ENCODE data around the gene SNTG2. TPM values are rescaled to one million over a fixed set of nuclear protein-coding genes. Genes with fewer than 3 reads are reported as not detected.
A peak's percentile ranks its signal among the peaks of the same experiment; 100 is the strongest.
"Not testable (repeated sequence)": the region's sequence is repeated elsewhere in the genome, so short reads cannot be mapped to it uniquely, and the experiment has no call there.

SNTG2 gene
- not detected for total RNA-seq

GRCh38 chr2:950080-950966 is at the start of gene SNTG2:
TSS of gene SNTG2 (plus strand) at chr2:950849. CDS start at chr2:950997, 148 bp downstream.
- DNase-seq (ENCODE audit: low read depth in 2 of 3, low spot score in 2 of 3) = peak in 1 of 3 donors; percentile 23

- no peak for DNase-seq (ENCODE audit: low read depth in 2 of 3, low spot score in 2 of 3)
These were observed 48.1 kb upstream of the SNTG2 start for GRCh38 chr2:902584-902983.

- no peak for DNase-seq (ENCODE audit: low read depth in 2 of 3, low spot score in 2 of 3)
These were observed 47.3 kb upstream of the SNTG2 start for GRCh38 chr2:903223-903900.

GRCh38 chr2:904246-905024 is 46.2 kb upstream of the SNTG2 start:
- DNase-seq (ENCODE audit: low read depth in 2 of 3, low spot score in 2 of 3) = no peak

- no peak for DNase-seq (ENCODE audit: low read depth in 2 of 3, low spot score in 2 of 3)
These were observed 45.4 kb upstream of the SNTG2 start for GRCh38 chr2:905091-905832.

- no peak for DNase-seq (ENCODE audit: low read depth in 2 of 3, low spot score in 2 of 3)
These were observed 44.9 kb upstream of the SNTG2 start for GRCh38 chr2:905833-906140.

- no peak for DNase-seq (ENCODE audit: low read depth in 2 of 3, low spot score in 2 of 3)
These were observed 42.9 kb upstream of the SNTG2 start for GRCh38 chr2:907706-908105.

GRCh38 chr2:908568-908967 is 42.1 kb upstream of the SNTG2 start:
- no peak for DNase-seq (ENCODE audit: low read depth in 2 of 3, low spot score in 2 of 3)

GRCh38 chr2:909764-910379 is 40.8 kb upstream of the SNTG2 start:
- not testable (repeated sequence) for DNase-seq (ENCODE audit: low read depth in 2 of 3, low spot score in 2 of 3)

GRCh38 chr2:910698-911097 is 40.0 kb upstream of the SNTG2 start:
- DNase-seq (ENCODE audit: low read depth in 2 of 3, low spot score in 2 of 3) = no peak

- no peak for DNase-seq (ENCODE audit: low read depth in 2 of 3, low spot score in 2 of 3)
These were observed 34.7 kb upstream of the SNTG2 start for GRCh38 chr2:915979-916378.

- DNase-seq (ENCODE audit: low read depth in 2 of 3, low spot score in 2 of 3) = no peak
These were observed 33.7 kb upstream of the SNTG2 start for GRCh38 chr2:916935-917334.

GRCh38 chr2:919672-920071 is 31.0 kb upstream of the SNTG2 start:
- no peak for DNase-seq (ENCODE audit: low read depth in 2 of 3, low spot score in 2 of 3)

GRCh38 chr2:920573-920972 is 30.1 kb upstream of the SNTG2 start:
- no peak for DNase-seq (ENCODE audit: low read depth in 2 of 3, low spot score in 2 of 3)

- DNase-seq (ENCODE audit: low read depth in 2 of 3, low spot score in 2 of 3) = no peak
These were observed 29.6 kb upstream of the SNTG2 start for GRCh38 chr2:920999-921398.

GRCh38 chr2:922185-922584 is 28.5 kb upstream of the SNTG2 start:
- DNase-seq (ENCODE audit: low read depth in 2 of 3, low spot score in 2 of 3) = no peak

- no peak for DNase-seq (ENCODE audit: low read depth in 2 of 3, low spot score in 2 of 3)
These were observed 26.6 kb upstream of the SNTG2 start for GRCh38 chr2:923832-924601.

- DNase-seq (ENCODE audit: low read depth in 2 of 3, low spot score in 2 of 3) = no peak
These were observed 25.9 kb upstream of the SNTG2 start for GRCh38 chr2:924701-925100.

GRCh38 chr2:925309-925708 is 25.3 kb upstream of the SNTG2 start:
- DNase-seq (ENCODE audit: low read depth in 2 of 3, low spot score in 2 of 3) = no peak

- no peak for DNase-seq (ENCODE audit: low read depth in 2 of 3, low spot score in 2 of 3)
These were observed 24.9 kb upstream of the SNTG2 start for GRCh38 chr2:925711-926110.
